Transverse colon (tissue), 3 donors: ENCODE measurements around the gene TPST2.

Experiments used
- POLR2A ChIP-seq: fragments of 450-650 bp; IDR thresholded peaks from one replicate; pipeline ENCODE4 v1.6.1; 2016; ENCODE audit warnings: antibody characterized with exemption, mild to moderate bottlenecking, moderate library complexity
- TF ChIP-seq, protein P1 (sequence below), 5 experiments: fragments of 200-600 bp in 3 of 5; fragments of 450-650 bp in 2 of 5; sonication (generic) in 3 of 5; IDR thresholded peaks; 1 replicate in 2 of 5; 2 replicates in 3 of 5; pipeline ENCODE4 v1.5.1; 2016 to 2017; ENCODE audit warnings: antibody characterized with exemption in 5 of 5, inconsistent platforms in 3 of 5, mild to moderate bottlenecking in 2 of 5, moderate library complexity in 1 of 5

DNA sequence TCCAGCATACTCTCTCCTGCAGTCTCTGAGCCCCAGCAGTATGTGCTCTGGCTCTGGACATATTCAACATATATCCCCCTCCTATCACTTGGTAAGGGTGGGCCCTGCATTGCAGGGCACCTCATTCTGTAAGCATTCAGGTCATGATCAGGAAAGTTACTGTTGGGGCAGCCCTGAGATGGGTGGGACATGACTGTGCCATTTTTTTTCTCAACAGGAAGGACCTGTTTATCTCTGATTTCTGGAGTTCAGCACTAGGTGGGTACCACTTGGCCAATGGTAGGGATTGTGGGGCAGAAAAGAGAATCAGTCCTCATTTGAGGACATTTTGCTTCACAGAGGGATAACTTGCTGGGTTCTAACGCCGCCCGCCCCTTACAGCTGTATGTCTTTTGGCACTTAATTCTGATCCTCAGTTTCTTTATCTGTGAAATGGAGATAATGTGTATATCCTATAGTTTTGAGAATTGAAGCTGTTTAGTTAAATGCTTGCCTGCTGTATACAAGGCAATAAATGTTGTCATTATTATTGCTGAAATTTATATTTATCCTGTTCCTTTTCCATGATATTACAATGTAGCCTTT lies 104.0 kb downstream of the TPST2 start:
- TF ChIP-seq, protein P1, sequence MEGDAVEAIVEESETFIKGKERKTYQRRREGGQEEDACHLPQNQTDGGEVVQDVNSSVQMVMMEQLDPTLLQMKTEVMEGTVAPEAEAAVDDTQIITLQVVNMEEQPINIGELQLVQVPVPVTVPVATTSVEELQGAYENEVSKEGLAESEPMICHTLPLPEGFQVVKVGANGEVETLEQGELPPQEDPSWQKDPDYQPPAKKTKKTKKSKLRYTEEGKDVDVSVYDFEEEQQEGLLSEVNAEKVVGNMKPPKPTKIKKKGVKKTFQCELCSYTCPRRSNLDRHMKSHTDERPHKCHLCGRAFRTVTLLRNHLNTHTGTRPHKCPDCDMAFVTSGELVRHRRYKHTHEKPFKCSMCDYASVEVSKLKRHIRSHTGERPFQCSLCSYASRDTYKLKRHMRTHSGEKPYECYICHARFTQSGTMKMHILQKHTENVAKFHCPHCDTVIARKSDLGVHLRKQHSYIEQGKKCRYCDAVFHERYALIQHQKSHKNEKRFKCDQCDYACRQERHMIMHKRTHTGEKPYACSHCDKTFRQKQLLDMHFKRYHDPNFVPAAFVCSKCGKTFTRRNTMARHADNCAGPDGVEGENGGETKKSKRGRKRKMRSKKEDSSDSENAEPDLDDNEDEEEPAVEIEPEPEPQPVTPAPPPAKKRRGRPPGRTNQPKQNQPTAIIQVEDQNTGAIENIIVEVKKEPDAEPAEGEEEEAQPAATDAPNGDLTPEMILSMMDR (IDR thresholded peaks at IDR 0.05): no peak
- TF ChIP-seq POLR2A: no peak
